Osteocyte (in vitro differentiated cells): ENCODE measurements around the gene HSDL2. TPM values are rescaled to one million over a fixed set of nuclear protein-coding genes. Genes with fewer than 3 reads are reported as not detected.

Experiments used
- DNase-seq: peaks from one replicate; pipeline ENCODE4 v3.0.0; 2021; ENCODE audit warnings: mixed read lengths; ENCODE audit not compliant: unreplicated experiment; ENCODE audit errors: extremely low spot score
- H3K27ac Mint-ChIP-seq: one replicate; pipeline ENCODE4 v1.8.0; 2021; ENCODE audit warnings: mild to moderate bottlenecking, mixed read lengths; ENCODE audit not compliant: unreplicated experiment
- H3K27me3 Mint-ChIP-seq: one replicate; pipeline ENCODE4 v1.8.0; 2021; ENCODE audit warnings: mixed read lengths; ENCODE audit not compliant: unreplicated experiment
- H3K36me3 Mint-ChIP-seq: one replicate; pipeline ENCODE4 v1.8.0; 2021; ENCODE audit warnings: mixed read lengths; ENCODE audit not compliant: unreplicated experiment
- H3K4me1 Mint-ChIP-seq: one replicate; pipeline ENCODE4 v1.8.0; 2021; ENCODE audit warnings: mixed read lengths; ENCODE audit not compliant: unreplicated experiment
- H3K4me3 Mint-ChIP-seq: one replicate; pipeline ENCODE4 v1.8.0; 2021; ENCODE audit warnings: mild to moderate bottlenecking, moderate library complexity, mixed read lengths; ENCODE audit not compliant: unreplicated experiment
- H3K9me3 Mint-ChIP-seq: one replicate; pipeline ENCODE4 v1.8.0; 2021; ENCODE audit warnings: mixed read lengths; ENCODE audit not compliant: unreplicated experiment
- CTCF ChIP-seq: fragments of 200-600 bp; sonication (generic); IDR thresholded peaks from 2 replicates; pipeline ENCODE4 v1.5.0; 2021; ENCODE audit warnings: antibody characterized with exemption, mild to moderate bottlenecking, moderate library complexity
- total RNA-seq: library from RNA; stranded (reverse); gene quantifications from 2 replicates; pipeline ENCODE4 v1.2.1, GENCODE V29; 2021

Gene HSDL2
- total RNA-seq, 1 donor from 2014 or later: 19.0 TPM

- Mint-ChIP-seq H3K36me3 (no peaks in the 10 kb centered on the region), H3K27ac (peak overlapping the region; percentile 78), H3K4me1 (peaks cover 22% of the 10 kb centered on the region), H3K9me3 (peaks cover under 1% of the 10 kb centered on the region), H3K27me3 (no peaks in the 10 kb centered on the region), H3K4me3 (peak overlapping the region; percentile 92)
- no peak for DNase-seq
- TF ChIP-seq CTCF: no peak
Observed at GRCh38 chr9:112487799-112488340, 108.0 kb downstream of the HSDL2 start.

- TF ChIP-seq CTCF: no peak
- H3K9me3 Mint-ChIP-seq: peaks cover 9% of the 10 kb centered on the region
Observed at GRCh38 chr9:112489039-112489546, 109.2 kb downstream of the HSDL2 start.

GRCh38 chr9:112489876-112490666, 110.2 kb downstream of the HSDL2 start:
- no peak for TF ChIP-seq CTCF
- H3K4me3 Mint-ChIP-seq: no peak overlapping the region
- peaks cover 26% of the 10 kb centered on the region for H3K4me1 Mint-ChIP-seq

More at GRCh38 chr9:112489039-112489546, 109.2 kb downstream of the HSDL2 start:
- no peak overlapping the region for H3K27ac Mint-ChIP-seq
- H3K4me1 Mint-ChIP-seq: peaks cover 26% of the 10 kb centered on the region
- no peak overlapping the region for H3K4me3 Mint-ChIP-seq
- DNase-seq: no peak
- H3K36me3 Mint-ChIP-seq: peaks cover 12% of the 10 kb centered on the region
- H3K27me3 Mint-ChIP-seq: no peaks in the 10 kb centered on the region

GRCh38 chr9:112493393-112494137, 113.7 kb downstream of the HSDL2 start:
- no peak for TF ChIP-seq CTCF
- Mint-ChIP-seq H3K4me3 (no peak overlapping the region), H3K36me3 (peaks cover 29% of the 10 kb centered on the region), H3K27me3 (no peaks in the 10 kb centered on the region), H3K27ac (no peak overlapping the region), H3K9me3 (peaks cover 29% of the 10 kb centered on the region), H3K4me1 (peaks cover 10% of the 10 kb centered on the region)
- no peak for DNase-seq

More at GRCh38 chr9:112489876-112490666, 110.2 kb downstream of the HSDL2 start:
- Mint-ChIP-seq H3K9me3 (peaks cover 19% of the 10 kb centered on the region), H3K36me3 (peaks cover 21% of the 10 kb centered on the region), H3K27me3 (no peaks in the 10 kb centered on the region), H3K27ac (no peak overlapping the region)
- DNase-seq: no peak
